Adipocyte (in vitro differentiated cells): ENCODE measurements around the gene METTL25.

Experiments
- DNase-seq: peaks from one replicate; pipeline ENCODE4 v3.0.0-alpha.2; 2015; ENCODE audit warnings: low read depth
- H3K27me3 ChIP-seq: replicated peaks from 2 replicates; pipeline ENCODE4 v1.7.0; 2013; ENCODE audit warnings: mild to moderate bottlenecking, low read length, moderate library complexity; ENCODE audit not compliant: control insufficient read depth, insufficient read depth
- H3K36me3 ChIP-seq: 2 replicates; pipeline ENCODE4 v1.7.0; 2013; ENCODE audit warnings: low read length, mild to moderate bottlenecking, moderate library complexity; ENCODE audit not compliant: control insufficient read depth, insufficient read depth, severe bottlenecking
- H3K4me1 ChIP-seq: 2 replicates; pipeline ENCODE4 v1.7.0; 2013; ENCODE audit warnings: mild to moderate bottlenecking, low read length, moderate library complexity; ENCODE audit not compliant: control insufficient read depth, insufficient read depth
- H3K4me3 ChIP-seq: 2 replicates; pipeline ENCODE4 v1.7.0; 2013; ENCODE audit warnings: mild to moderate bottlenecking, low read length, moderate library complexity
- H3K9ac ChIP-seq: 2 replicates; pipeline ENCODE4 v1.7.0; 2013; ENCODE audit warnings: mild to moderate bottlenecking, low read length, moderate library complexity
- H3K9me3 ChIP-seq: 2 replicates; pipeline ENCODE4 v1.7.0; 2013; ENCODE audit warnings: mild to moderate bottlenecking, low read length, moderate library complexity; ENCODE audit not compliant: control insufficient read depth

METTL25 gene, protein sequence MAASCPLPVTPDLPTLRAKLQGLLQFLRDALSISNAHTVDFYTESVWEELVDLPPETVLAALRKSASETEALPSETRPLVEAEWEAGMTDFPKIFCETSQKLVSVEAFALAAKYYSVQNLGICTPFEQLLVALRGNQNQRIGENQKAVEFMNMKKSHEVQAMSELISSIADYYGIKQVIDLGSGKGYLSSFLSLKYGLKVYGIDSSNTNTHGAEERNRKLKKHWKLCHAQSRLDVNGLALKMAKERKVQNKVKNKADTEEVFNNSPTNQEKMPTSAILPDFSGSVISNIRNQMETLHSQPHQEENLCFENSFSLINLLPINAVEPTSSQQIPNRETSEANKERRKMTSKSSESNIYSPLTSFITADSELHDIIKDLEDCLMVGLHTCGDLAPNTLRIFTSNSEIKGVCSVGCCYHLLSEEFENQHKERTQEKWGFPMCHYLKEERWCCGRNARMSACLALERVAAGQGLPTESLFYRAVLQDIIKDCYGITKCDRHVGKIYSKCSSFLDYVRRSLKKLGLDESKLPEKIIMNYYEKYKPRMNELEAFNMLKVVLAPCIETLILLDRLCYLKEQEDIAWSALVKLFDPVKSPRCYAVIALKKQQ

DNA sequence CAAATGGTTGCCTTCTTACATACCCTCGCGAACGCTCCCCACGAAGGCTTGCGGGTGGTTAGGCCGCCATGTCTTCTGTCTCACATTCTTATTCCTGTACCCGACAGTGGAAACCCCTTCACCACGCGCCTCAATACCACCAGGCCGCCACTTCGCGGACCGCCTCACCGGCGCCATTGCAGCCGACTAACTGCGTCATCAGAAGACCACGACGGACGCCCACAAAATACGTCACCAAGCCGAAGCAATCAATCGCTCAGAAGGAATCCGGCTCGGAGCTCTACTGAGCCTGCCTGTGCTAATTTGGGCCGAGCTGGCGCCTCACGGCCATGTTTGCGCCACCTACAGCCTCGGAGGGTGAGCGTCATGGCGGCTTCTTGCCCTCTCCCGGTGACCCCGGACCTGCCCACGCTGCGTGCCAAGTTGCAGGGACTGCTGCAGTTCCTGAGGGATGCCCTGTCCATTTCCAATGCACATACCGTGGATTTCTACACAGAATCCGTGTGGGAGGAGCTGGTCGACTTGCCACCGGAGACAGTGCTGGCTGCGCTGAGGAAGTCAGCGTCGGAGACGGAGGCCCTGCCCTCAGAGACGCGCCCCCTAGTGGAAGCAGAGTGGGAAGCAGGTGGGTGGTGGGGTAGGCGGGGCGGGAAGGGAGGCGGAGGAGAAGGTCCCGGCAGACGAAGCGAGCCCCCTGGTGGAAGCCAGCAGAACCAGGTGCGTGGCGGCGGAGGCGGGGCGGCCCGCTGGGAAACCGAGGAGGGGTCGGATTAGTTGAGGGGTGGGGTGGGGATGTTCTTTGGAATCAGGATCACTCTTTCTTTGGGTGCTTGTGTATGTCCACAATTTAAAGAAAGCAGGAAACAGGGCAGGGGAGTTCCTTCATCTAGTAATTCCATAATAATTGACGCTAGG lies at the start of gene METTL25, which contains the start of gene CCDC59:
METTL25 (plus strand) TSS at position 330 of the 915 bp plus-strand sequence; CDS start at position 367, 37 bp downstream.
CCDC59 (minus strand) TSS at position 188 of the 915 bp plus-strand sequence; CDS start at position 177, 11 bp downstream.
- H3K27me3 ChIP-seq, result no peaks in the 10 kb centered on the region
- peak within 1 kb of the TSS; percentile 95 for H3K4me3 ChIP-seq
- DNase-seq, result peak; percentile 99
- H3K9me3 ChIP-seq, result no peaks in the 10 kb centered on the region
- peaks cover 25% of the 10 kb centered on the region for H3K4me1 ChIP-seq
- peak within 1 kb of the TSS; percentile 90 for H3K9ac ChIP-seq
- H3K36me3 ChIP-seq, result peaks cover 20% of the 10 kb centered on the region

DNA sequence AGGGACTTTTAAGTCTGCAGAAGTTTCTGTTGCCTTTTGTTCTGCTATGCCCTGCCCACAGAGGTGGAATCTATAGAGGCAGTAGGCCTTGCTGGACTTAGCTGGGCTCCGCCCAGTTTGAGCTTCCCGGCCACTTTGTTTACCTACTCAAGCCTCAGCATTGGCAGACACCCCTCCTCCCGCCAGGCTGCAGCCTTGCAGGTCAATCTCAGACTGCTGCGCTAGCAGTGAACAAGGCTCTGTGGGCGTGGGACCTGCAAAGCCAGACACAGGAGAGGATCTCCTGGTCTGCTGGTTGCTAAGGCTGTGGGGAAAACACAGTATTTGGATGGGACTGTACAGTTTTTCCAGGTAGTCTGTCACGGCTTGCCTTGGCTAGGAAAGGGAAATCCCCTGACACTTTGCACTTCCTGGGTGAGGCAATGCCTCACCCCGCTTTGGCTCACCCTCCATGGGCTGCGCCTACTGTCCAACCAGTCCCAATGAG lies 43.9 kb upstream of the METTL25 start:
- Histone ChIP-seq H3K4me3 (no peak overlapping the region), H3K9ac (no peak overlapping the region), H3K36me3 (no peaks in the 10 kb centered on the region), H3K4me1 (no peaks in the 10 kb centered on the region), H3K27me3 (no peaks in the 10 kb centered on the region), H3K9me3 (no peaks in the 10 kb centered on the region)
- no peak for DNase-seq

DNA sequence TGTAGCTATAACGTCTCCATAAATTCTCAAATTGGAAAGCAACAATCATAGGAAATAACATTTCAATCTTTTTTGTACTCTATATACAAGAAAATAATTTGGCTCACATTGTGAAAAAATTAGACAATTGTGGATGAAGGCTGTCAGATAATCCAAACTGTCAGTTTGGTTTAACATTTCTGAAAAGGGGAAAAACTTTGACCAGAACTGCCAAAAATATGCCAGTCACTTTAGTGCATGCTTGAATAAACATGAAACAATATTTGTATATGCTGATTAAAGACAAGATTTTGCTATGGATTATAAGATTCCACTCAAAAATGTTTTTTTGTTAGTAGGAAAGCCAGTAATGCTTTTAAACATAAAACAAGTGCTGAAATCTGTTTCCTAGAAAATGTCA lies 39.1 kb upstream of the METTL25 start:
- H3K27me3 ChIP-seq, result no peaks in the 10 kb centered on the region
- H3K4me3 ChIP-seq, result no peak overlapping the region
- H3K9ac ChIP-seq, result no peak overlapping the region
- no peaks in the 10 kb centered on the region for H3K9me3 ChIP-seq
- no peaks in the 10 kb centered on the region for H3K4me1 ChIP-seq
- DNase-seq, result no peak
- H3K36me3 ChIP-seq, result no peaks in the 10 kb centered on the region

DNA sequence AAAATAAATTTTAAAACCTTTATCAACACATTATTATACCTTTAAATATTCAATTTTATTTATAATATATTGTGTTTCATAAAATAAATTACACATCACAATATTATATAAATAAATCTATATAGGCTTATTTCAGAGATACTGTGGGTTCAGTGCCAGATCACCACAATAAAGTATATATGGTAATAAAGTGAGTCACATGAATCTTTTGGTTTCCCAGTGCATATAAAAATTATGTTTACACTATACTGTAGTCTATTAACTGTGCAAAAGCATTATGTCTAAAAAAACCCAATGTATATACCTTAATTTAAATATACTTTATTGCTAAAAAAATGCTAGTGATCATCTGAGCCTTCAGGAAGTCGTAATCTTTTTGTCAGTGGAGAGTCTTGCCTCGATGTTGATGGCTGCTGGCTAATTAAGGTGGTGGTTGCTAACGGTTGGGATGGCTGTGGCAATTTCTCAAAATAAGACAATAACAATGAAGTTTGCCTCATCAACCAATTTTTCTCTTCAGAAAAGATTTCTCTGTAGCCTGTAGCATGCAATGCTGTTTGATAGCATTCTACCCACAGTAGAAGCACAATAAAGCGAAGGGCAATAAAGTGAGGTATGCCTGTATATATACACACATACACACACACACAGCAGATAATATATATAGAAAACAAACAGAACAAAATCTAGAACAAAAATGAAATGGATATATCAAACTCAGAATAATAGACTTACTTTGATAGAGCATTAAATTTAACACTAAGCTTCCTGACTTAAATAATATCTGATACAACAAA lies 32.6 kb upstream of the METTL25 start:
- Histone ChIP-seq H3K9ac (no peak overlapping the region), H3K27me3 (no peaks in the 10 kb centered on the region), H3K36me3 (no peaks in the 10 kb centered on the region), H3K4me3 (no peak overlapping the region), H3K4me1 (peaks cover 7% of the 10 kb centered on the region), H3K9me3 (no peaks in the 10 kb centered on the region)
- no peak for DNase-seq

DNA sequence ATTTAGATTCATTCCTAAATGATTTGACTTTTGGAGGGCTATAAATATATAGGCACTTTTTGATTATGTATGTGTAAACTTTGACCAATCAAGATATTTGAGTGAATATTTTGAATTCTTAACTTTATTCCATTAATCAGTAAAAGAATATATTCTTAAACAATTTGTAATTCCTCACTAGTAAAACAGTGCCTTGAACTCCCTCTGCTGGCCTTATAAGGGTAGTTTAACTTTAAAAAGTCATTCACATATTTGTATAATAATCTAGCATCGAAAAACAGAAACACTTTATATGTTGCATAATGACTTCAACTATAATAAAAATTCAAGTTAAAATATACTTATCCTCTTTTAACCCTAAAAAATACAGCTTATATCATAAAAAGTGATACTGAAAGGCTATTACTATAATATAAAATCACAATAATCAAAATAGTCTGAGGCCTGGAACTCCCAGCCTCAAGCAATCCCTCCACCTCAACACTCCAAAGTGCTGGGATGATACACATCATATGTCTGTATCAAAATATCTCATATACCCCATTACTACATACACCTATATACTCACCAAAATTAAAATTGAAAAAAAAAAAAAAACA lies 31.3 kb upstream of the METTL25 start:
- Histone ChIP-seq H3K36me3 (no peaks in the 10 kb centered on the region), H3K9ac (peak overlapping the region; percentile 10), H3K27me3 (no peaks in the 10 kb centered on the region), H3K4me3 (no peak overlapping the region), H3K9me3 (no peaks in the 10 kb centered on the region), H3K4me1 (peaks cover 7% of the 10 kb centered on the region)
- peak; percentile 77 for DNase-seq

DNA sequence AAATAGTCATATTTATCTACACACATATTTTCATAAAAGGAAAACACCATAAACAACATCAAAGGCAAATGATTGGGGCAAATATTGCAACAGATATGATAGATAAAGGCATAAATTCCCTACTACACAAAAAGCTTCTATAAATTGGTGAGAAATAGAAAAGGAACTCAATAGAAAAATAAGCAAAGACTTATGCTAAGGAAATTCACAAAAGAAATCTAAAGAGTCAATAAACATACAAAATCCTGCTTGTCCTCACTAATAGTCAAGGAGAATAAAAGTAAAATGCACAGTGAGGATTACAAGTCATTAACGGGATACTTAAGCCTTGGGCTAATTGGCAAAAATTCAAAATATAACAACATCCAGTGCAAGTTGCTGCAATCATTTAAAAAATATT lies 30.5 kb upstream of the METTL25 start:
- Histone ChIP-seq H3K9ac (no peak overlapping the region), H3K9me3 (no peaks in the 10 kb centered on the region)
- no peak for DNase-seq

DNA sequence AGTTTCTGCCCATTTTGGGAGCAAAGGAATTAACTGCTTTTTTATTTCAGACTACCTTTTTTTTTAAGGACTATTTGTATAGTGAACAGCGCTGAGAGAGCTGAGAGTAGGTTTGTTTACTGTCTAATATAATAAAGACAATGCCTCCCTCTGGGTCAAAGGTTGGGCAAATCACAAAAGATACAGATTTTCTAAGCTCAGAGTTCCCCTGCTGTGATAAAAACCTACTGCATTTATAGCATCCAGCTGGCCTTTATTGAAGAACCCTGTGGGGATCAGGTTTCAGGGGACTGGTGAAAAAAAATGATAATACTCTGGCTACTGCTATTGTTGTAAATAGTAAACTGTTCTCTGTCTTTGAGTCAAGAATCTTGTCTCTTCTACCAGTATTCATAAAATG lies 28.8 kb upstream of the METTL25 start:
- Histone ChIP-seq H3K4me3 (no peak overlapping the region), H3K27me3 (no peaks in the 10 kb centered on the region), H3K4me1 (peaks cover 7% of the 10 kb centered on the region), H3K36me3 (no peaks in the 10 kb centered on the region), H3K9me3 (no peaks in the 10 kb centered on the region), H3K9ac (no peak overlapping the region)
- DNase-seq, result peak; percentile 17

More for the DNA sequence above, 30.5 kb upstream of the METTL25 start:
- Histone ChIP-seq H3K36me3 (no peaks in the 10 kb centered on the region), H3K27me3 (no peaks in the 10 kb centered on the region), H3K4me1 (peaks cover 7% of the 10 kb centered on the region), H3K4me3 (no peak overlapping the region)

DNA sequence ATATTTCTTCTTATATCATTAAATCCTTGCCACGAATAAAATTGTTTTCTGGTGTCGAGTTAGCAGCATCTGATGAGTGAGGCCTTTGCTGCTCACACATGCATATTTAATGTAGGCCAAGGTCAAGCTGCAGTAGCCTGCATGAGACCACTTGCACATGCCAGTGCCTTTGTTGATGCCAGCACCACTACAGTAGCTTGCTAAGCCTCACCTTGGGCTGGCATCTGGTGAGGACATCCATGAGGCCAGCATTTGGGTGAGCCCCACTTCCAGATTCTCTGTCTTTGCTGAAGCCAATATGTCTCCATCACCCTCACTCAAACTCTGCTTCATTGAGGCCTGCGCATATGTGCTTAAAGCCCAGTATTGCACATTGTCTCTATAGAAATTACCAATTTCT lies 8.2 kb upstream of the METTL25 start:
- Histone ChIP-seq H3K27me3 (no peaks in the 10 kb centered on the region), H3K9ac (no peak overlapping the region), H3K4me1 (no peaks in the 10 kb centered on the region), H3K9me3 (no peaks in the 10 kb centered on the region), H3K4me3 (no peak overlapping the region), H3K36me3 (peaks cover 57% of the 10 kb centered on the region)
- no peak for DNase-seq

DNA sequence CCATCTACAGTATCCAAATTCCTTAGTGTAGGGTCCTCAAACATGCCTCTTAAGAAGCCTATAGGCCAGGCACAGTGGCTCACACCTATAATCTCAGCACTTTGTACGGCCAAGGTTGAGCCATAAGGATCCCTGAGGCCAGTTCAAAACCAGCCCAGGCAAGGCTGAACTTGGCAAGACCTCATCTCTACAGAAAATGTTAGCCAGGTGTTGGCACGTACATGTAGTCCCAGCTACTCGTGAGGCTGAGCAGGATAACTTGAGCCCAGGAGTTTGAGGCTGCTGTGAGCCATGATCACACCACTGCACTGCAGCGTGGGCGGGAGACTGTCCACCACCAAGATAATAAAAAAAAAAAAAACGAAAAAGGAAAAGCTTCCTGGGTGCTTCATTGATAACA lies 6.9 kb upstream of the METTL25 start:
- no peak for DNase-seq
- H3K36me3 ChIP-seq, result peaks cover 60% of the 10 kb centered on the region
- no peak overlapping the region for H3K4me3 ChIP-seq
- H3K9ac ChIP-seq, result no peak overlapping the region
- no peaks in the 10 kb centered on the region for H3K27me3 ChIP-seq
- no peaks in the 10 kb centered on the region for H3K9me3 ChIP-seq
- H3K4me1 ChIP-seq, result peaks cover 4% of the 10 kb centered on the region

DNA sequence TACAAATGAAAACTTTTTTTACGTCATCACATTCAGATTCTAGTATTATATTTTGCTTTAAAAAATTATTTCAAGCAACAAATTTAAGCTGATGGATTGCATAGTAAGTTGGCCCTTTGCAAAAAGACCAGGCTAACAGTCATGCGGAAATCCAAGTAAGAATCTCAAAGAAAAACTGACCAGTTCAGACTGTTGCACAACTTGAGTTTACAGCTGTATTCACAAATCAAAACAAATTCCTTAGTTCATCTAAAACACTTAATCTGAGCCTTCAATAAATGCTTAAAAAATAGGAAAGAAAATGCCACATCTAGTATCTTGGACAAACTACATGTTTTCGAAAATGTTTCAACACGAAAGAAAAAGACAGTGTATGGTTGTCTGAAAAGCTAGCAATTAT lies 989 bp upstream of the METTL25 start:
- H3K4me1 ChIP-seq, result peaks cover 25% of the 10 kb centered on the region
- H3K27me3 ChIP-seq, result no peaks in the 10 kb centered on the region
- no peaks in the 10 kb centered on the region for H3K9me3 ChIP-seq
- H3K9ac ChIP-seq, result peak overlapping the region; percentile 90
- DNase-seq, result peak; percentile 18
- peak overlapping the region; percentile 95 for H3K4me3 ChIP-seq
- peaks cover 31% of the 10 kb centered on the region for H3K36me3 ChIP-seq
